ENCODE results near the gene TDRD7.

DNA sequence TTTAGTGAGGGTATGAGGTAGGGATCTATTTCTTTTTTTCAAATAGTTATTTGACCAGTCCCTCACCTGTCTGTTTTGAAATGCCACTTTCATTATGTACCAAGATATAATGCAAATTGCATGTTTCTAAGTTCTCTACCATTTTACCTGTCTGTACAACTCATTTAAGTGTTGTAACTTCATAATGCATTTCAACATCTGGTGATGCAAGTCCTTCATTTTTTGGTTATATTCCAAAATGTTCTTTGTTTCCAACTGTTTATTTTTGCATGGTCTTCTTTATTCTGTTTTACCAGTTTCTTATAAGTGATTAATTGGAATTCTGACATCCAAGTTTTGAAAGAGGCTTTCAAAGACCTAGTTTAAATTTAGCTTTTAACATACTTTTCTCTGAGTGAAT, 26.8 kb downstream of the TDRD7 start:
- no peak for TF ChIP-seq POLR2A (IDR thresholded peaks at IDR 0.05)
- TF ChIP-seq, protein P1, sequence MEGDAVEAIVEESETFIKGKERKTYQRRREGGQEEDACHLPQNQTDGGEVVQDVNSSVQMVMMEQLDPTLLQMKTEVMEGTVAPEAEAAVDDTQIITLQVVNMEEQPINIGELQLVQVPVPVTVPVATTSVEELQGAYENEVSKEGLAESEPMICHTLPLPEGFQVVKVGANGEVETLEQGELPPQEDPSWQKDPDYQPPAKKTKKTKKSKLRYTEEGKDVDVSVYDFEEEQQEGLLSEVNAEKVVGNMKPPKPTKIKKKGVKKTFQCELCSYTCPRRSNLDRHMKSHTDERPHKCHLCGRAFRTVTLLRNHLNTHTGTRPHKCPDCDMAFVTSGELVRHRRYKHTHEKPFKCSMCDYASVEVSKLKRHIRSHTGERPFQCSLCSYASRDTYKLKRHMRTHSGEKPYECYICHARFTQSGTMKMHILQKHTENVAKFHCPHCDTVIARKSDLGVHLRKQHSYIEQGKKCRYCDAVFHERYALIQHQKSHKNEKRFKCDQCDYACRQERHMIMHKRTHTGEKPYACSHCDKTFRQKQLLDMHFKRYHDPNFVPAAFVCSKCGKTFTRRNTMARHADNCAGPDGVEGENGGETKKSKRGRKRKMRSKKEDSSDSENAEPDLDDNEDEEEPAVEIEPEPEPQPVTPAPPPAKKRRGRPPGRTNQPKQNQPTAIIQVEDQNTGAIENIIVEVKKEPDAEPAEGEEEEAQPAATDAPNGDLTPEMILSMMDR (IDR thresholded peaks at IDR 0.05): no peak

Data from breast epithelium (tissue), 3 donors.